Right ventricle myocardium inferior (tissue), 1 donor: ENCODE results near the gene RBBP4. TPM values are rescaled to one million over a fixed set of nuclear protein-coding genes. Genes with fewer than 3 reads are reported as not detected.
"Not testable (repeated sequence)": the region's sequence is repeated elsewhere in the genome, so short reads cannot be mapped to it uniquely, and the experiment has no call there.

ENCODE experiments used
- ATAC-seq: fragments of 200-7000 bp; cut with Tn5 transposase; one replicate; pipeline ENCODE4 v1.9.1; 2020; ENCODE audit warnings: mild to moderate bottlenecking, moderate library complexity
- DNase-seq: peaks from one replicate; pipeline ENCODE4 v3.0.0; 2021; ENCODE audit errors: missing footprints
- intact Hi-C: fragments of 100-400 bp; cut with DNase I; formaldehyde crosslinking; loops from one replicate; pipeline ENCODE4 v1.11.0; 2022
- total RNA-seq: library from RNA; stranded (reverse); fragmentation: NEBNext Ultra II Directional; extraction: Animal tissue kit (Norgen Biotek cat#: 25700); gene quantifications from one replicate; pipeline ENCODE4 v1.2.1, GENCODE V29; 2021
- donor health status: DM: no; HTN: yes; CAD: no; lungs with severe emphysema.

RBBP4 gene
- total RNA-seq, 1 donor from 2014 or later: 102 TPM

GRCh38 chr1:32681999-32682398, 31.0 kb downstream of the RBBP4 start:
- DNase-seq (no peak), ATAC-seq (no peak)
- intact Hi-C loops: no loop called here

- ATAC-seq (no peak), DNase-seq (no peak)
- intact Hi-C loops: no loop called here
These were observed 32.4 kb downstream of the RBBP4 start for GRCh38 chr1:32683397-32683796.

DNA sequence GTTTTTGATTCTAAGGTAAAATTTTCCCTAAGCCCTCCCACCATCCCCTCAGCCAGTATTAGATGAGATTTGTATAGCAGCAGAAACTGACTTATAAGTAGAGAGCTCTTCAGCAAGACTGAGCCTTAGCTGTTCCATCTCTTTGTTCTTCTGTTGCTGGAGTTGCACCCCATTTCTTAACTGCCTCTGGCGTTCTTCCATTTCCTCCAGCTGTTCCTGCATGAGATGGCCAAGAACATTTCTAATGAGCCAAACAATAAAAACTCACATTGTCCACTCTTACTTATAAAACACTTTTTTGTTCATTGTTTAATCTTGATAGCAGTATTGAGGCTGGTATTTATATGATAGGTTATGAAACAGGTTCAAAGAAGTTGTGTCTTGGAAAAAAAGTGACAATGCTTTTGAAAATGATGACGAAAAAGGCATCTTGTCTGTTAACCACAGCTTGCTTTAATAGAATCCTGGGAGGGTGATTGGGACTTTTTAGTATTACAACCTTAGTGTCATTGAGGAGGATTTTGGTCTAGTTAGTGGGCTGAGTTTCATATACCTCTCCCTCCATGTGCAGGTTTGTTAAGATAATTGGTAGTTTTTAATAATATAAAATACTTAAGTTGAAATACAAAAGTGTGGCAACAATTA, 33.3 kb downstream of the RBBP4 start:
- no peak for DNase-seq
- peak; percentile 49 for ATAC-seq
- intact Hi-C loops: no loop called here

DNA sequence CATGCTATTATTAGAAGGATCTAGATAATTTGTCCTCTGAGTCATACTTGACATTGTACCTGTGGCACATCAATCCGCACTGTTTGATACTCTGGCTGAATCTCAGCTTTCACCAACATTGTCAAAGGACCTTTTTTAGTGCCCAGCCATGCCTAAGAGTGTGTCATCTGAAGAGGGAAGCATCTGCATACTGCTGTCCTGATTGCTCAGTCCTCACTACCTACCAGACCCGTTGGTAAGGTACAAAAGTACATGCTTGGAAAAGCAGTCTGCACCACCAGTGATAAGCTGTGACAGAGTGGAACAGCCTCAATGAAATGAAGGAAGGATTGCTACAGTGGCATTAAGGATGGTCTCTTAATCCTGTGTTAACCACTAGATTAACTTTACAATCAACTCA, 34.5 kb downstream of the RBBP4 start:
- ATAC-seq (peak; percentile 37), DNase-seq (no peak)
- intact Hi-C loops: no loop called here

DNA sequence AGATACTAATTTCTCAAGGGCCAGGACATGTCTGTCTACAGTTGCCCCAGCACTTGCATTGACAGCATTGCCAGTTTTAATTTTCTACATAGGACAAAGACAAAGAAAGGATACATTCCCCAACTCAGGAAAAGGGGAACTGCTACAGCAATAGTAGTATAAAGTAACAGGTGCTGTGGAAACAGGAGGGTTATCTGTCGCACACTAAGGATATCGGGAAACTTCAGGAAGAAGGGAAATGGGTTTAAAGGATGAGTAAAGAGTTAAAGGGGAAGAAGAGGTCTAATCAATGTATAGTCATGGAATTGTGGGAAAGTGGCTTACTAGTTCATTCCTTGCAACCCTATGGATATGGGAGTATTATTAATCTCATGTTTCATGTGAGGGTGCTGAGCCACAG, 35.4 kb downstream of the RBBP4 start:
- DNase-seq (no peak), ATAC-seq (no peak)
- intact Hi-C loops: no loop called here

DNA sequence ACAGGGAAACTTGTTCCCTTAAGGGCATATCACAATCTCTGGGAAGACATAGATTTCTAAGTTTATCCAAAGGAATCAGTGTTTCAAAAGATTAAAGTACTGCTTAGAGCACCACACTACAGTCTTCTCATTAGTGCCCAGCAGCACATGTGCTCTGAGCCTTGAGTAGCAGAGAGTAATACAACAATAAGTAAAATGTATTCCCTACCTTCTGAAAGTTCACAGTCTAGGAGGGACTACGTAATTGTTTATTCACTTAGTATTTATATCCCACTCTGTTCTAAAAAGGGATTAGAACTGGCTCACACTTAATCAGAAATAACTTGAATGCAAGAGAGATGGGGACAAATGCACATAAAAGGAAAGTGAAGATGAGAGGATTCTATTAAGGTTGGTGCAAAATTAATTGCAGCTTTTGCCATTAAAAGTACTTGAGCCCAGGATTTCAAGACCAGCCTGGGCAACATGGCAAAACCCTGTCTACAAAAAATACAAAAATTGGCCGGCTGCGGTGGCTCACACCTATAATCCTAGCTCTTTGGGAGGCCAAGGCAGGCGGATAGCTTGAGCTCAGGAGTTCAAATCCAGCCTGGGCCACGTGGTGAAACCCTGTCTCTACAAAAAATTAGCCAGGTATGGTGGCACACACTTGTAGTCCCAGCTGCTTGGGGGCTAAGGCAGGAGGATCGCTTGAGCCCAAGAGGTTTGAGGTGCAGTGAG, 42.6 kb downstream of the RBBP4 start:
- ATAC-seq: no peak
- intact Hi-C loops: no loop called here
- no peak for DNase-seq

- intact Hi-C loops: no loop called here
- DNase-seq (peak; percentile 93), ATAC-seq (peak; percentile 30)
These were observed 44.3 kb downstream of the RBBP4 start for GRCh38 chr1:32695098-32695904.

DNA sequence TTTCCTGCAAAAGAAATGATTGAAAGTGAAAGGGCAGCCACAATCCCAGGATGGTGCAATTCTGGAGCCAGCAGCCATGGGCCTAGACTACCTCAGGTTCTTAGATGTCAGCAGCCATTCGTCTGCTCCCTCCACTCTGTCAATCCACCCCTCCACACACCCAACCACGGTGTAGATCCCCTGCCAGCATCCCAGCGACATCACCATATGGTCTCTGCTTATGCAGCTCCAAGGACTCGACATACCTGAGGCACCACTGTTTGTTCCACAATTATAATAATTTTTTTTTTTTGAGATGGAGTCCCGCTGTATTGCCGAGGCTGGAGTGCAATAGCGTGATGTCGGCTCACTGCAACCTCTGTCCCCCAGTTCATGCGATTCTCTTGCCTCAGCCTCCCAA, 45.0 kb downstream of the RBBP4 start:
- intact Hi-C loops: no loop called here
- ATAC-seq: no peak
- DNase-seq: no peak

DNA sequence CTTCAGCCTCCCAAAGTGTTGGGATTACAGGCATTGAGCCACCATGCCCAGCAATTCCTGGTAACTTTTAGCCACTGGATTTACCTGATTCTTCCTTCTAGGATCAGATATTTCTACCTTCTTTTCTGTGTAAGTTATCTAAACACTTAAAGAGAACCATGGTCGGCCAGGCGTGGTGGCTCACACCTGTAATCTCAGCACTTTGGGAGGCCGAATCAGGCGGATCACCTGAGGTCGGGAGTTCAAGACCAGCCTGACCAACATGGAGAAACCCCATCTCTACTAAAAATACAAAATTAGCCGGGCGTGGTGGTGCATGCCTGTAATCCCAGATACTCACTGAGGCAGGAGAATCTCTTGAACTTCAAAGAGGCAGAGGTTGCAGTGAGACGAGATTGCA, 46.0 kb downstream of the RBBP4 start:
- intact Hi-C loops, DNase-seq, ATAC-seq: not testable (repeated sequence)

DNA sequence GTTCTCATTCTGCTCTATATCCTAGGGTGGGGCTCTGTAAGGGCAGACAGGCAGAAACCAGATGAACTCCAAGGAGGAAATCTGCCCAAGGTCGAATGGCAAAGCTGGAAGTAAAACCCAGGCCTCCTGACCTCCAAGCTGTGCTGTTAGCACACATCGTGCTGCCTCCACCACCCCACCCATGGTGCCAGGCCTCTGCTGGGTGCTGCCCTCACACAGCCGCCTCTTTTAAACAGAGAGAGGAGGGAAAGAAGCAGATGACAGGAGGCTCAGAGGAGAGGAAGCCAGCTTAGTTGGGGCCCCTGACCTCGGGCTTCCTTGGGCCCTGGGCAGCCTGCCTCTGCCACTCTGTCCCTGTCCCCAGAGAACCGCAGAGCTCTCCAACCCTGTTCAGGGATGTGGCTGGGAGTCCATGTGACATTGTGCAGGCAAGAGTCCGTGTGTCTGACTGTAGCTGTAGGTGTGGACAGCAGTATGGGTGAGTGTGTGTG, 50.5 kb downstream of the RBBP4 start:
- intact Hi-C loops: loop anchor here (5.0 kb wide), 1 partner anchor 171 kb away; the partner anchor contains the start of gene FNDC5
- peak; percentile 50 for ATAC-seq

DNA sequence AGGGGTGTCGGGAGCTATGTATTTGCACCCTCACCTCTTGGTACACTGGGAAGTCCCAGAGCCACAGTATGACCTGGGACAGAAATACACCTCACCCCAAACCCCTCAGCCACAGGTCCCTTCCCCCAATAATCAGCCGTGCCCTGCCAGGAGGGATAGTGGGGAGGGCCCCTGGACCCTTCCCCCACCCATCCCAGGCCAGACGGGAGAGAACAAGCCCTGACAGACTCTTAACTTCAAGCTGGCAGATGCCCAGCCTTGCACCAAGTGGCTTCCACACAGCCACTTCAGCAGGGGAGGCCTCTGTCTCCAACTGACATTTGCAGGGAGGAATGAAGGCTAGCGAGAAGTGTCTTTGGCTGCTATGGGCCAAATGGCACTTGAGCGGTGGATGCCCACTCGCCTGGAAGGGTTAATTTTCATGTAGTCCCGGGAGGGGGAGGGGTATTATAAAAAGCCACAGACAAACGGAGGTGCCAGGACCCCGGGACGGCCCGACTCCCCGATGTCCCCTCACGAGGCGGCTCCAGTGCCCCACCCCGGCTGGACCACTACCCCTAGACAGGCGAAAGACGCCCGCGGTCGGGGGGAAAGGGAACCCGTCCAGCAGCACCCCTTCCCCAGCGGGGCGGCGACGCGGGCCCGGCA, 51.1 kb downstream of the RBBP4 start:
- DNase-seq: no peak
- ATAC-seq: peak; percentile 29
- intact Hi-C loops: loop anchor here (5.0 kb wide), 1 partner anchor 170 kb away; the partner anchor contains the start of gene FNDC5

More for the DNA sequence above, 50.5 kb downstream of the RBBP4 start:
- DNase-seq: no peak

GRCh38 chr1:32702599-32703478, 51.8 kb downstream of the RBBP4 start, which contains the start of gene SYNC:
Gene SYNC (minus strand): TSS chr1:32702770. CDS start chr1:32702660, 110 bp downstream.
- peak; percentile 87 for ATAC-seq
- intact Hi-C loops: loop anchor here (5.0 kb wide), 1 partner anchor 169 kb away; the partner anchor contains the start of gene FNDC5
- DNase-seq: peak; percentile 83

GRCh38 chr1:32703479-32704291, 52.7 kb downstream of the RBBP4 start:
- peak; percentile 51 for ATAC-seq
- no peak for DNase-seq

GRCh38 chr1:32705516-32705915, 54.5 kb downstream of the RBBP4 start:
- intact Hi-C loops: no loop called here
- ATAC-seq (no peak), DNase-seq (no peak)

More at GRCh38 chr1:32703479-32704291, 52.7 kb downstream of the RBBP4 start:
- intact Hi-C loops: loop anchor here (5.0 kb wide), 1 partner anchor 169 kb away; the partner anchor contains the start of gene FNDC5

- DNase-seq (no peak), ATAC-seq (no peak)
- intact Hi-C loops: no loop called here
These were observed 55.5 kb downstream of the RBBP4 start for GRCh38 chr1:32706491-32706890.

GRCh38 chr1:32709075-32709474, 58.1 kb downstream of the RBBP4 start:
- DNase-seq (no peak), ATAC-seq (no peak)
- intact Hi-C loops: no loop called here

GRCh38 chr1:32709476-32709875, 58.5 kb downstream of the RBBP4 start:
- intact Hi-C loops: no loop called here
- ATAC-seq (no peak), DNase-seq (no peak)
